Thoracic aorta (tissue), 2 donors: ENCODE results near the gene GMIP. TPM values are rescaled to one million over a fixed set of nuclear protein-coding genes. Genes with fewer than 3 reads are reported as not detected.

Experiments used
- ATAC-seq: fragments of 150-250 bp; one replicate; pipeline ENCODE4 v1.8.0; 2017; ENCODE audit warnings: low read depth; ENCODE audit not compliant: insufficient number of reproducible peaks, low FRiP score
- DNase-seq: peaks from one replicate; pipeline ENCODE4 v3.0.0-alpha.2; 2020; ENCODE audit warnings: low spot score
- H3K27ac ChIP-seq, 2 donors: fragments of 200-600 bp; sonication (generic); 1 replicate in 1 of 2; 2 replicates in 1 of 2; pipeline ENCODE4 v1.5.1; 2016; ENCODE audit warnings: mild to moderate bottlenecking in 2 of 2, moderate library complexity in 2 of 2
- H3K27me3 ChIP-seq: fragments of 200-600 bp; sonication (generic); replicated peaks from 2 replicates; pipeline ENCODE4 v1.6.0; 2016; ENCODE audit warnings: mild to moderate bottlenecking; ENCODE audit not compliant: insufficient read depth
- H3K36me3 ChIP-seq: fragments of 200-600 bp; sonication (generic); one replicate; pipeline ENCODE4 v1.5.1; 2016
- H3K4me1 ChIP-seq, 2 donors: fragments of 200-600 bp; sonication (generic); 1 replicate in 1 of 2; 2 replicates in 1 of 2; pipeline versions ENCODE4 v1.5.1 to v1.6.0; 2016; ENCODE audit warnings: low read depth in 2 of 2, mild to moderate bottlenecking in 1 of 2; ENCODE audit not compliant: control insufficient read depth in 1 of 2
- H3K4me3 ChIP-seq: fragments of 200-600 bp; sonication (generic); 2 replicates; pipeline ENCODE4 v1.5.1; 2016; ENCODE audit warnings: mild to moderate bottlenecking
- H3K9me3 ChIP-seq: fragments of 200-600 bp; sonication (generic); 2 replicates; pipeline ENCODE4 v1.5.1; 2016
- total RNA-seq, 2 donors: library from RNA; depleted of rRNA; stranded (reverse); fragments of >200 nt; gene quantifications; one replicate each; pipeline versions ENCODE4 v1.1.0 to v1.2.3, GENCODE V29; 2016
- TF ChIP-seq, protein P1 (sequence below): fragments of 200-600 bp; sonication (generic); IDR thresholded peaks from one replicate; pipeline ENCODE4 v1.5.1; 2019; ENCODE audit warnings: antibody characterized with exemption

Gene GMIP
- total RNA-seq, 2 donors from 2014 or later = 12.5 to 13.1 TPM

DNA sequence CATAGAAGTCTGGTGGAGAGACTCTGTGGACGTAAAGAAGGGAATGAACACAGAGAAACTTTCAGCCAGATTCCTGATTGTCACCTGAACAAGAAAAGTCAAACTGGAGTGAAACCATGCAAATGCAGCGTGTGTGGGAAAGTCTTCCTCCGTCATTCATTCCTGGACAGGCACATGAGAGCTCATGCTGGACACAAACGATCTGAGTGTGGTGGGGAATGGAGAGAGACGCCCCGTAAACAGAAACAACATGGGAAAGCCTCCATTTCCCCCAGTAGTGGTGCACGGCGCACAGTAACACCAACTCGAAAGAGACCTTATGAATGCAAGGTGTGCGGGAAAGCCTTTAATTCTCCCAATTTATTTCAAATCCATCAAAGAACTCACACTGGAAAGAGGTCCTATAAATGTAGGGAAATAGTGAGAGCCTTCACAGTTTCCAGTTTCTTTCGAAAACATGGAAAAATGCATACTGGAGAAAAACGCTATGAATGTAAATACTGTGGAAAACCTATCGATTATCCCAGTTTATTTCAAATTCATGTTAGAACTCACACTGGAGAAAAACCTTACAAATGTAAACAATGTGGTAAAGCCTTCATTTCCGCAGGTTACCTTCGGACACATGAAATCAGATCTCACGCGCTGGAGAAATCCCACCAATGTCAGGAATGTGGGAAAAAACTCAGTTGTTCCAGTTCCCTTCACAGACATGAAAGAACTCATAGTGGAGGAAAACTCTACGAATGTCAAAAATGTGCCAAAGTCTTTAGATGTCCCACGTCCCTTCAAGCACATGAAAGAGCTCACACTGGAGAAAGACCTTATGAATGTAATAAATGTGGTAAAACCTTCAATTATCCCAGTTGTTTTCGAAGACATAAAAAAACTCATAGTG lies 36.0 kb upstream of the GMIP start:
- H3K9me3 ChIP-seq = peaks cover 47% of the 10 kb centered on the region
- H3K36me3 ChIP-seq = peaks cover 35% of the 10 kb centered on the region

DNA sequence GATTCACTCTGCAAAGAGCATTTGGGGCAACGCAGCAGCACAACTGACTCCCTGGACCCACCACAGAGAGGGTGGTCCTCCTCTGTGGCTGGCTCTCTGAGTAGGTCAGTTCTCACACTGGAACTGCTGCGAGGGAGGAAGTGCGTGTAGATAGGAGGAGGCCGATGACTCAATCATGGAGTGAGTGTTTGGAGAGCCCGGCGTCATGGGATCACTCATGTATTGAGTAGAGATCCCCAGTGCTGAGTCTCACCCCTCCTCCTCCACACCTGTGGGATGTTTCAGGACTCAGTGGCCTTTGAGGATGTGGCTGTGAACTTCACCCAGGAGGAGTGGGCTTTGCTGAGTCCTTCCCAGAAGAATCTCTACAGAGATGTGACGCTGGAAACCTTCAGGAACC lies 34.1 kb upstream of the GMIP start:
- TF ChIP-seq, protein P1, sequence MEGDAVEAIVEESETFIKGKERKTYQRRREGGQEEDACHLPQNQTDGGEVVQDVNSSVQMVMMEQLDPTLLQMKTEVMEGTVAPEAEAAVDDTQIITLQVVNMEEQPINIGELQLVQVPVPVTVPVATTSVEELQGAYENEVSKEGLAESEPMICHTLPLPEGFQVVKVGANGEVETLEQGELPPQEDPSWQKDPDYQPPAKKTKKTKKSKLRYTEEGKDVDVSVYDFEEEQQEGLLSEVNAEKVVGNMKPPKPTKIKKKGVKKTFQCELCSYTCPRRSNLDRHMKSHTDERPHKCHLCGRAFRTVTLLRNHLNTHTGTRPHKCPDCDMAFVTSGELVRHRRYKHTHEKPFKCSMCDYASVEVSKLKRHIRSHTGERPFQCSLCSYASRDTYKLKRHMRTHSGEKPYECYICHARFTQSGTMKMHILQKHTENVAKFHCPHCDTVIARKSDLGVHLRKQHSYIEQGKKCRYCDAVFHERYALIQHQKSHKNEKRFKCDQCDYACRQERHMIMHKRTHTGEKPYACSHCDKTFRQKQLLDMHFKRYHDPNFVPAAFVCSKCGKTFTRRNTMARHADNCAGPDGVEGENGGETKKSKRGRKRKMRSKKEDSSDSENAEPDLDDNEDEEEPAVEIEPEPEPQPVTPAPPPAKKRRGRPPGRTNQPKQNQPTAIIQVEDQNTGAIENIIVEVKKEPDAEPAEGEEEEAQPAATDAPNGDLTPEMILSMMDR = no peak
- no peaks in the 10 kb centered on the region for H3K4me1 ChIP-seq
- H3K27me3 ChIP-seq = no peaks in the 10 kb centered on the region
- peaks cover 47% of the 10 kb centered on the region for H3K9me3 ChIP-seq
- H3K27ac ChIP-seq = no peak overlapping the region
- peaks cover 50% of the 10 kb centered on the region for H3K36me3 ChIP-seq
- no peak overlapping the region for H3K4me3 ChIP-seq
- ATAC-seq (no peak), DNase-seq (no peak)

More for the DNA sequence above, 36.0 kb upstream of the GMIP start:
- ATAC-seq (no peak), DNase-seq (no peak)
- Histone ChIP-seq H3K4me1 (no peaks in the 10 kb centered on the region), H3K27ac (no peak overlapping the region), H3K27me3 (no peaks in the 10 kb centered on the region), H3K4me3 (no peak overlapping the region)
- TF ChIP-seq, protein P1 = no peak

GRCh38 chr19:19674315-19674714 lies 30.9 kb upstream of the GMIP start:
- Histone ChIP-seq H3K36me3 (peaks cover 36% of the 10 kb centered on the region), H3K27me3 (no peaks in the 10 kb centered on the region), H3K27ac (no peak overlapping the region), H3K4me3 (no peak overlapping the region), H3K9me3 (peaks cover 17% of the 10 kb centered on the region), H3K4me1 (peaks cover 6 to 8% of the 10 kb centered on the region in 2 donors)
- TF ChIP-seq, protein P1 = no peak
- ATAC-seq (no peak), DNase-seq (no peak)

DNA sequence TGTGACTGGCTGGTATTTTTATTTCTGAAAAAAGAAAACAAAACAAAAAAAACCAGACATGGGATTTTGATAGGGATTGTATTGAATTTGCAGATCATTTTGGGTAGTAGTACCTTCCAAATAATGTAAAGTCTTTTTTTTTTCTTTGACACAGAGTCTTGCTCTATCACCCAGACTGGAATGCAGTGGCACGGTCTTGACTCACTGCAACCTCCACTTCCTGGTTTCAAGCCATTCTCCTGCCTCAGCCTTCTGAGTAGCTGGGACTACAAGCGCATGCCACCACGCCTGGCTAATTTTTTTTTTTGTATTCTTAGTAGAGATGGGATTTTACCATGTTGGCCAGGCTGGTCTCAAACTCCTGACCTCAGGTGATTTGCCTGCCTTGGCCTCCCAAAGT lies 29.4 kb upstream of the GMIP start:
- Histone ChIP-seq H3K36me3 (peaks cover 27% of the 10 kb centered on the region), H3K27ac (no peak overlapping the region), H3K27me3 (no peaks in the 10 kb centered on the region), H3K4me3 (no peak overlapping the region), H3K4me1 (peaks cover 6 to 14% of the 10 kb centered on the region in 2 donors), H3K9me3 (peaks cover 9% of the 10 kb centered on the region)
- ATAC-seq (no peak), DNase-seq (no peak)
- TF ChIP-seq, protein P1 = no peak

DNA sequence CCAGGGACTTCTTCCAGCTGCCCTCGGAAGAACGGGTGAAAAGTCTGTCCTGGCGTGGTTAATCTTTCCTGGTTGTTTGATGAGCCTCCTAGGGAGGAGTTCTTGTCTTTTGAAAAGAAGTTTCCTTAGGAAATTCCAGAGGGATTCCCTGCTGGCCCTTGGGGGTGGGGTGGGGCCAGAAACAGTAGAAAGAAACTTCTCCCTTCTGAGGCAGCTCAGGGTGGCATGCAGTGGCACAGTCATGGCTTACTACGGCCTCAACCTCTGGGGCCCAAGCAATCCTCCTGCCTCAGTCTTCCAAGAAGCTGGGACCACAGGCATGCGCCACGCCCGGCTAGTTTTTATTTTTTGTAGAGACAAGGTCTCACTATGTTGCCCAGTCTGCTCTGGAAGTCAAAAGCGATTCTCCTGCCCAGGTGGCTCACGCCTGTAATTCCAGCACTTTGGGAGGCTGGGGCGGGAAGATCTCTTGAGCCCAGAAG lies 26.7 kb upstream of the GMIP start:
- Histone ChIP-seq H3K4me1 (peaks cover 6 to 14% of the 10 kb centered on the region in 2 donors), H3K9me3 (no peaks in the 10 kb centered on the region), H3K4me3 (peak overlapping the region; percentile 99), H3K36me3 (peaks cover 15% of the 10 kb centered on the region), H3K27ac (no peak overlapping the region), H3K27me3 (no peaks in the 10 kb centered on the region)
- TF ChIP-seq, protein P1 = no peak
- DNase-seq (no peak), ATAC-seq (no peak)
